ACC112 (cell line): ENCODE data around the gene MYO16.

Source experiments
- H2AFZ ChIP-seq: fragments of 200-600 bp; sonication (generic); one replicate; pipeline ENCODE4 v1.6.0; 2017; ENCODE audit warnings: antibody characterized with exemption, low read length; ENCODE audit not compliant: unreplicated experiment
- H3K27ac ChIP-seq: fragments of 200-600 bp; sonication (generic); 2 replicates; pipeline ENCODE4 v1.5.1; 2014; ENCODE audit warnings: low read depth, mild to moderate bottlenecking, antibody characterized with exemption, low read length, moderate library complexity
- H3K27me3 ChIP-seq: fragments of 200-600 bp; sonication (generic); 2 replicates; pipeline ENCODE4 v1.6.1; 2014; ENCODE audit warnings: mild to moderate bottlenecking, antibody characterized with exemption, low read length, moderate library complexity, mixed read lengths; ENCODE audit not compliant: insufficient read depth
- H3K36me3 ChIP-seq: fragments of 200-600 bp; sonication (generic); 2 replicates; pipeline ENCODE4 v1.6.1; 2016; ENCODE audit warnings: mild to moderate bottlenecking, antibody characterized with exemption, low read length, moderate library complexity, mixed read lengths; ENCODE audit not compliant: insufficient read depth
- H3K4me1 ChIP-seq: fragments of 200-600 bp; sonication (generic); one replicate; pipeline ENCODE4 v1.6.1; 2016; ENCODE audit warnings: low read length, mixed read lengths; ENCODE audit not compliant: insufficient read depth, unreplicated experiment, control insufficient read depth
- H3K4me3 ChIP-seq: fragments of 200-600 bp; sonication (generic); 2 replicates; pipeline ENCODE4 v1.5.1; 2014; ENCODE audit warnings: mild to moderate bottlenecking, low read depth, low read length
- H3K79me2 ChIP-seq: fragments of 200-600 bp; sonication (generic); one replicate; pipeline ENCODE4 v1.6.0; 2016; ENCODE audit warnings: low read length; ENCODE audit not compliant: control insufficient read depth, unreplicated experiment, insufficient read depth

MYO16 gene

GRCh38 chr13:109145631-109146030 lies 516.2 kb downstream of the MYO16 start:
- no peaks in the 10 kb centered on the region for H3K36me3 ChIP-seq
- H3K27me3 ChIP-seq: no peaks in the 10 kb centered on the region; the same call in 1 of the 2 replicates
- H2AFZ ChIP-seq: no peak overlapping the region
- H3K79me2 ChIP-seq: no peaks in the 10 kb centered on the region
- peak overlapping the region; percentile 67 for H3K27ac ChIP-seq
- H3K4me1 ChIP-seq: peaks cover 14% of the 10 kb centered on the region
- H3K4me3 ChIP-seq: no peak overlapping the region

- peak overlapping the region; percentile 67 for H3K27ac ChIP-seq
- no peaks in the 10 kb centered on the region for H3K79me2 ChIP-seq
- H3K27me3 ChIP-seq: no peaks in the 10 kb centered on the region
- no peaks in the 10 kb centered on the region for H3K36me3 ChIP-seq
- H2AFZ ChIP-seq: no peak overlapping the region
- H3K4me1 ChIP-seq: peaks cover 18% of the 10 kb centered on the region
- no peak overlapping the region for H3K4me3 ChIP-seq
Observed at GRCh38 chr13:109146393-109146792, 517.0 kb downstream of the MYO16 start.

GRCh38 chr13:109146912-109147647 lies 517.7 kb downstream of the MYO16 start:
- Histone ChIP-seq H3K27ac (peak overlapping the region; percentile 67), H3K4me1 (peaks cover 22% of the 10 kb centered on the region), H3K27me3 (no peaks in the 10 kb centered on the region), H3K36me3 (no peaks in the 10 kb centered on the region), H3K4me3 (no peak overlapping the region), H3K79me2 (no peaks in the 10 kb centered on the region), H2AFZ (no peak overlapping the region)

- no peaks in the 10 kb centered on the region for H3K79me2 ChIP-seq
- no peak overlapping the region for H3K4me3 ChIP-seq
- H3K27ac ChIP-seq: peak overlapping the region; percentile 67; the same call in 1 of the 2 replicates
- H3K36me3 ChIP-seq: no peaks in the 10 kb centered on the region
- H3K4me1 ChIP-seq: peaks cover 22% of the 10 kb centered on the region
- no peak overlapping the region for H2AFZ ChIP-seq
- H3K27me3 ChIP-seq: no peaks in the 10 kb centered on the region
Observed at GRCh38 chr13:109148243-109148642, 518.8 kb downstream of the MYO16 start.

GRCh38 chr13:109150696-109151095 lies 521.3 kb downstream of the MYO16 start:
- Histone ChIP-seq H3K79me2 (no peaks in the 10 kb centered on the region), H3K27me3 (no peaks in the 10 kb centered on the region), H3K4me3 (no peak overlapping the region), H3K36me3 (no peaks in the 10 kb centered on the region), H3K4me1 (peaks cover 38% of the 10 kb centered on the region), H2AFZ (no peak overlapping the region), H3K27ac (no peak overlapping the region)

GRCh38 chr13:109151255-109151654 lies 521.8 kb downstream of the MYO16 start:
- Histone ChIP-seq H3K27me3 (no peaks in the 10 kb centered on the region), H3K36me3 (no peaks in the 10 kb centered on the region), H3K4me3 (no peak overlapping the region), H3K27ac (no peak overlapping the region), H3K79me2 (no peaks in the 10 kb centered on the region), H3K4me1 (peaks cover 40% of the 10 kb centered on the region), H2AFZ (no peak overlapping the region)

- Histone ChIP-seq H2AFZ (no peak overlapping the region), H3K27ac (no peak overlapping the region), H3K36me3 (no peaks in the 10 kb centered on the region), H3K27me3 (no peaks in the 10 kb centered on the region), H3K79me2 (no peaks in the 10 kb centered on the region), H3K4me3 (no peak overlapping the region), H3K4me1 (peaks cover 40% of the 10 kb centered on the region)
Observed at GRCh38 chr13:109151696-109152095, 522.3 kb downstream of the MYO16 start.

- Histone ChIP-seq H3K79me2 (no peaks in the 10 kb centered on the region), H3K4me3 (no peak overlapping the region), H3K27me3 (no peaks in the 10 kb centered on the region), H3K36me3 (no peaks in the 10 kb centered on the region), H2AFZ (no peak overlapping the region), H3K4me1 (peaks cover 45% of the 10 kb centered on the region), H3K27ac (no peak overlapping the region)
Observed at GRCh38 chr13:109152311-109152820, 523.0 kb downstream of the MYO16 start.

GRCh38 chr13:109152941-109153340 lies 523.5 kb downstream of the MYO16 start:
- Histone ChIP-seq H3K4me3 (no peak overlapping the region), H3K27me3 (no peaks in the 10 kb centered on the region), H2AFZ (no peak overlapping the region), H3K4me1 (peaks cover 42% of the 10 kb centered on the region), H3K79me2 (no peaks in the 10 kb centered on the region), H3K27ac (no peak overlapping the region), H3K36me3 (no peaks in the 10 kb centered on the region)

- Histone ChIP-seq H3K79me2 (no peaks in the 10 kb centered on the region), H2AFZ (no peak overlapping the region), H3K4me3 (no peak overlapping the region), H3K27me3 (no peaks in the 10 kb centered on the region), H3K36me3 (no peaks in the 10 kb centered on the region), H3K27ac (peak overlapping the region; percentile 99), H3K4me1 (peaks cover 42% of the 10 kb centered on the region)
Observed at GRCh38 chr13:109154146-109154545, 524.7 kb downstream of the MYO16 start.

GRCh38 chr13:109154546-109154945 lies 525.1 kb downstream of the MYO16 start:
- Histone ChIP-seq H3K27me3 (no peaks in the 10 kb centered on the region), H3K27ac (peak overlapping the region; percentile 99), H2AFZ (no peak overlapping the region), H3K4me1 (peaks cover 42% of the 10 kb centered on the region), H3K36me3 (no peaks in the 10 kb centered on the region), H3K79me2 (no peaks in the 10 kb centered on the region), H3K4me3 (no peak overlapping the region)
